Measurements from ENCODE around the gene BCL11B. TPM values are rescaled to one million over a fixed set of nuclear protein-coding genes. Genes with fewer than 3 reads are reported as not detected.

BCL11B gene
- total and polyA plus RNA-seq, 2 donors from 2014 or later = 0.13 to 3.3 TPM

- Histone ChIP-seq H3K36me3 (ENCODE audit: control insufficient read depth in 2 of 3, insufficient read depth in 3 of 3, low read length in 3 of 3) (no peaks in the 10 kb centered on the region), H3K4me1 (ENCODE audit: control insufficient read depth in 2 of 3, insufficient read depth in 2 of 3, low read depth in 1 of 3, low read length in 3 of 3) (peaks cover 0 to 11% (median 0%) of the 10 kb centered on the region in 3 donors), H3K9ac (ENCODE audit: low read length in 3 of 3) (no peak overlapping the region), H3K27me3 (ENCODE audit: control insufficient read depth, insufficient read depth, low read length) (no peaks in the 10 kb centered on the region), H3K9me3 (ENCODE audit: control insufficient read depth in 2 of 3, insufficient read depth in 1 of 3, low read length in 3 of 3) (no peaks in the 10 kb centered on the region), H3K27ac (ENCODE audit: low read depth in 2 of 2, low read length in 2 of 2) (no peak overlapping the region), H3K4me3 (ENCODE audit: low read length in 3 of 3) (no peak overlapping the region)
- TF ChIP-seq CTCF (IDR thresholded peaks at IDR 0.05; ENCODE audit: borderline replicate concordance, extremely low read depth, insufficient read depth) = no peak
- DNase-seq = no peak
- intact Hi-C loops (cut with DNase I) = no loop called here
- FAIRE-seq = no peak
Observed at GRCh38 chr14:99277530-99277929, 5.5 kb upstream of the BCL11B start.

GRCh38 chr14:99276482-99276881 is 4.5 kb upstream of the BCL11B start:
- no peak overlapping the region for H3K4me3 ChIP-seq (ENCODE audit: low read length in 3 of 3)
- DNase-seq (no peak), FAIRE-seq (no peak)
- no peak for TF ChIP-seq CTCF (IDR thresholded peaks at IDR 0.05; ENCODE audit: borderline replicate concordance, extremely low read depth, insufficient read depth)
- intact Hi-C loops (cut with DNase I) = no loop called here
- H3K4me1 ChIP-seq (ENCODE audit: control insufficient read depth in 2 of 3, insufficient read depth in 2 of 3, low read depth in 1 of 3, low read length in 3 of 3) = peaks cover 0 to 15% (median 0%) of the 10 kb centered on the region in 3 donors
- H3K9ac ChIP-seq (ENCODE audit: low read length in 3 of 3) = no peak overlapping the region
- H3K27ac ChIP-seq (ENCODE audit: low read depth in 2 of 2, low read length in 2 of 2) = no peak overlapping the region
- no peaks in the 10 kb centered on the region for H3K9me3 ChIP-seq (ENCODE audit: control insufficient read depth in 2 of 3, insufficient read depth in 1 of 3, low read length in 3 of 3)
- no peaks in the 10 kb centered on the region for H3K27me3 ChIP-seq (ENCODE audit: control insufficient read depth, insufficient read depth, low read length)
- H3K36me3 ChIP-seq (ENCODE audit: control insufficient read depth in 2 of 3, insufficient read depth in 3 of 3, low read length in 3 of 3) = no peaks in the 10 kb centered on the region

GRCh38 chr14:99275222-99275584 is 3.2 kb upstream of the BCL11B start:
- Histone ChIP-seq H3K9ac (ENCODE audit: low read length in 3 of 3) (no peak overlapping the region), H3K4me1 (ENCODE audit: control insufficient read depth in 2 of 3, insufficient read depth in 2 of 3, low read depth in 1 of 3, low read length in 3 of 3) (peaks cover 0 to 15% (median 0%) of the 10 kb centered on the region in 3 donors), H3K9me3 (ENCODE audit: control insufficient read depth in 2 of 3, insufficient read depth in 1 of 3, low read length in 3 of 3) (no peaks in the 10 kb centered on the region), H3K27ac (ENCODE audit: low read depth in 2 of 2, low read length in 2 of 2) (no peak overlapping the region), H3K4me3 (ENCODE audit: low read length in 3 of 3) (no peak overlapping the region), H3K36me3 (ENCODE audit: control insufficient read depth in 2 of 3, insufficient read depth in 3 of 3, low read length in 3 of 3) (no peaks in the 10 kb centered on the region), H3K27me3 (ENCODE audit: control insufficient read depth, insufficient read depth, low read length) (no peaks in the 10 kb centered on the region)
- TF ChIP-seq CTCF (IDR thresholded peaks at IDR 0.05; ENCODE audit: borderline replicate concordance, extremely low read depth, insufficient read depth) = no peak
- FAIRE-seq = no peak
- intact Hi-C loops (cut with DNase I) = no loop called here
- DNase-seq = no peak
